HG03571 (cell line): ENCODE results near the gene PDE4B.
"Not testable (repeated sequence)": the region's sequence is repeated elsewhere in the genome, so short reads cannot be mapped to it uniquely, and the experiment has no call there.

Source experiments
- ATAC-seq: cut with Tn5 transposase; IDR thresholded peaks from one replicate; pipeline ENCODE4 v1.9.1; 2021; ENCODE audit not compliant: unreplicated experiment

PDE4B gene

DNA sequence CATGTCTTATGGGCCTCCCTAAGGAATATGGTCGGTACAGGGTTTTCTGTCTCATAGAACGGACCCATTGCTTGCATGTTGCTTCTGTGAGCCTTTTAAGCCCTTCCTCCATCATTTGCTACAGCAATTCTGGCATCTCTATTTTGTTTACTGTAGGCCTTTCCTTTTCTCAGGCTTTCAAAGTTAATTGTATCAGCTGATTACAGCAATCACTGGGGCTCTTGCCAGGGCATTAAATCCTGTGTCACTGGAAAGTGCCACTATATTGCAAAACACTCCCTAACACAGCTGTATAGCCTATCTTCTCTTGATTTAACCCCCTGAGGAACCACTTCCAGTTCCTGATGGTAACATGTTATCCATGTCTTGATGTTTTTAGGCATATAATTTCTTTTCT lies 156.5 kb downstream of the PDE4B start:
- ATAC-seq = no peak

- ATAC-seq = no peak
Observed at GRCh38 chr1:65949933-65950332, 157.2 kb downstream of the PDE4B start.

GRCh38 chr1:65952696-65953095 lies 160.0 kb downstream of the PDE4B start:
- ATAC-seq = no peak

DNA sequence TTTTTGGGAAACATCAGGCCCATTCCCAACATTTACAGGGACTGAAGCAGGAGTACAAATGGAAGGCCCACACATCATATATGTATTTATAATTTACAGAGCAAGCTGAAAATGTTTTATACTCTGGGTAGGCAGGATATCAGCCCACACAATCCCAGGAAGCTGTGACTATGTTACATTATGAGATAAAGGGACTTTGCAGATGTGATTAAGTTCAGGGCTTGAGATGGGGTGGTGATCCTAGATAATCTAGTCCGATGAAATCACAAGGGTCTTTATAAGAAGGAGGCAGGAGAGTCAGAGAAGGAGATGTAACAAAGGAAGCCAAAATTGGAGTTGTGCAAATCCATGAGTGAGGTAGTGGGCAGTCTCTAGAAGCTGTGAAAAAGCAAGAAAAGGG lies 160.5 kb downstream of the PDE4B start:
- ATAC-seq = no peak

DNA sequence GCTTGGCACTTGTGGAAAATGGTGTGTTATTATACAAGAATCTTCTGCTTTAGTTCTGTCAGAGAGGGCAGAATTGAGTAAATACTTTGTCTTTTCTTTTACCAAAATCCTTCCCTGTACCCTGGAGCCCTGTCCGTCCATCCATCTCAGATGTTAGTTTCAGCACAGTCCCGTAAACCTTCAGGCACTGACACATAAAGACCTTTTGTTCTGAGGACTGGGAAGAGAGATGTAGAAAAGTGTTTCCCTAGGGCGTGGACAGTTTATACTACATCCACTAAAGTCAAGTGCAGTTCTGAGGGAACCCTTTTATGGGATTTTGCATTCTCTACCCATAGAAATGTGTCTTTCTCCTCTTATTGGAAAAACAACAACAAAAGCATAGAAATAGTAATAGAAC lies 162.4 kb downstream of the PDE4B start:
- ATAC-seq = no peak

DNA sequence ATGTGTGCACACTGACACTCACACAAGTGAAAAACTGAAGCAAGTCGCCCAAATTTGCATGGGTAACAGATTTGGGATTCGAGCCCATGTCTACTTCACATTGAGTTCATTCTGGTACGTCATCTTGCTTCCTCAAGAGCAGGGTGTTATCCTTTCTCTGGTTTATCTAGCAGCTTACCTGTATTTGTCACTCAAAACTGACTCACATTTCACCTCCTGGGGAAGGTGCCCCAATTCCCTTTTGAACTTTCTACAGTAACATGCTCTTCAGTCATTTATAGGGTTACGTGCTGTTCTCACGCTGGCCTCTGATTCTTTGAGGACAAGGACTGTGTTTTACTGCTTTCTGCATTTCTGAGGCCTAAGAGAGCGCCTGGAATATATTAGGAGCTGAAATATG lies 162.8 kb downstream of the PDE4B start:
- ATAC-seq = no peak

- ATAC-seq = peak; percentile 66
Observed at GRCh38 chr1:65958561-65959350, 166.1 kb downstream of the PDE4B start.

- ATAC-seq = no peak
Observed at GRCh38 chr1:65959896-65960567, 167.3 kb downstream of the PDE4B start.

GRCh38 chr1:65963156-65963888 lies 170.6 kb downstream of the PDE4B start:
- no peak for ATAC-seq

- ATAC-seq = no peak
Observed at GRCh38 chr1:65964123-65964522, 171.4 kb downstream of the PDE4B start.

DNA sequence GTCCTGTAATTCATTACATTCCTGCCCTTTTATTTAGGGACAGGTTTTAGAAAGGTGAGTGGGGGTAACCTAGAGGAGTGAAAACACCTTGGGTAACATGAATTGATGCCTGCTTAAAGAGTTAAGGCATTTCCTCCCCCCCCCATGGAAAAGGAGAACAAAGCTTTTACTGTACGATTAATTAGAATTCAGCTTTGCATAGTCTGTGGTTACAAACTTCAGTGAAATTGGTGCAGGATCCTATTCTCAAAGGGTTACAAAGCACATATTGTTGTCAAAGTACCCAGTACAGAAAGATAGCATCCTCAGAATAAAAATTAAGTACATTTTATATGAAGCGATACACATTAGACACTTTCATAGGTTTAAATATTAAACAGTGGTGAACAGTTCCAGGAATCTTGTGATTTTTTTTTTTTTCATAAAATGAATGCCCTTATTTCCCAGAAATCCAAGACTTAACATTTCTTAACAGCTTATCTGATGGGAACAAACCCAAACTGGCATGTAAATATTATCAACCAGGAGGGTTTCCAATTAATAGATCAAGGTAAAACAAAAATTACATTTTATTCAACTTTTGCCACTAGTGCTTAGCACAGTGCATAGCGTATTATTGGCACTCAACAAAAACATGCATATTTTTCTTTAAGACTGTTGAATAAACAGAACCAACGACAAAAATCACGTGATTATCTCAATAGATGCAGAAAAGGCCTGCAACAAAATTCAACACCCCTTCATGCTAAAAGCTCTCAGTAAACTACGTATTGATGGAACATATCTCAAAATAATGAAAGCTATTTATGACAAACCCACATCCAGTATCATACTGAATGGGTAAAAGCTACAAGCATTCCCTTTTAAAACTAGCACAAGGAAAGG lies 172.7 kb downstream of the PDE4B start:
- ATAC-seq = no peak

DNA sequence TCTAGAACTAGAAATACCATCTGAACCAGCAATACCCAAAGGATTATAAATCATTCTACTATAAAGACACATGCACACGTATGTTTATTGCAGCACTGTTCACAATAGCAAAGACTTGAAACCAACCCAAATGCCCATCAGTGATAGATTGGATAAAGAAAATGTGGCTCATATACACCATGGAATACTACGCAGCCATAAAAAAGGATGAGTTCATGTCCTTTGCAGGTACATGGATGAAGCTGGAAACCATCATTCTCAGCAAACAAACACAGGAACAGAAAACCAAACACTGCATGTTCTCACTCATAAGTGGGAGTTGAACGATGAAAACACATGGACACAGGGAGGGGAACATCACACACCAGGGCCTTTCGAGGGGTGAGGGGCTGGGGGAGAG lies 174.8 kb downstream of the PDE4B start:
- not testable (repeated sequence) for ATAC-seq

DNA sequence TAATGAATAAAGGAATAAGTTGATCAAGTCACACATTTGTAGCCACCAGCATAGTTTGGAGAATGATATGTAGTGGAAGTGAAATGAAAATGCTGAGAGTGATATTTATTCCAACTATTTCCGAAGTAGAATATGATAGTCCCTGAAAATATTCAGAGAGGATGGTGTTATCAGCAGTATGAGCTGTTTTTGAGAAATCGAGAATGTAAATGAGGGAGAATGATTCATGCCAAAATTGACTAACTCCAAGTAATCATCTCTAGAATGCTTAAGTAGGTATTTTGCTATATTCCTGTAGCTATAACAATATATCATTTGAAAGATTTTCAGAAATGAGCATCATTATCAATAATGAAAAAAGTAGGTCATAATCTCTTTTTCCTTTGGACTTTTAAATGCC lies 178.9 kb downstream of the PDE4B start:
- no peak for ATAC-seq

GRCh38 chr1:65975708-65976107 lies 183.0 kb downstream of the PDE4B start:
- no peak for ATAC-seq

DNA sequence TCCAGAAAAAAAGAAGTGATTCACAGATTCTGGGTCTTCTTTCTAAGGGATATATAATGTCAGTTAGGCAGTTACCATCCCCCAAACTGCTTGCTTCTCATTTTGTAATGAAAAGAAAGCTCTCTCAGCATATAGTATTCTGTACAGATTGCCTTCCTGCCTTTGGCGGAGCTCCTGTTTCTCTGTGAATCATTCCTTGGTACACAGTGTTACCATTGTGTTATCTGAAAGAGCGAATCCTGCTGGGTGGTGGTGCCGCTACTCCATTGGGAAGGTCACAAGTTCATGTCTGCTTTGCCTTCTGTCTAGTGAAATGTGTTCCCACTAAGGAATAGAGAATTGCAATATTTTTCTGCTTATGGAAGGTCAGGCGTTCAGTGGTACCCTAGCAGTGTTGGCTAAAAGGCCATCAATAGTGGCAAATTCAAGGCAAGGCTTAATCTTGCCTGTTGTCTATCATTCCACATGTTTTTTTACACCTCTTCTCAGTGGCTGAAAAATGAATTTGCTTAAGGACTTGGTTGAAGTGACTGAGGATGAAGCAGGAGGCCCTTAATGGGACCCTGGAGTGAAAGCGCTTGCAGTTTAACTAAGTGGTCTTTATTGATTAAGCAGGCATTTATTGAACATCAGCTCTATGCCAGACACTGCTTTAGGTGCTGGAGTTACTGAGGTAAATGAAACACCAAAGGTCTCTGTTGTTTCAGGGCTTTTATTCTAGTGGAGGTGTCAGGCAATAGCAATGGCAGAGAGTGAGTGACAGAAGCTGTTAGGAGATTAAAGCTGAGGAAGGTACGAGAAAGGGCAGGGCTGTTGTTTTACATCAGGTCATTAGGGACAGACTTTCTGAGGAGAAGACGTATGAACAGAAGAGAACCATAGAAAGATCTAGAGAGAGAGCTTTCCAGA lies 186.7 kb downstream of the PDE4B start:
- ATAC-seq = no peak

DNA sequence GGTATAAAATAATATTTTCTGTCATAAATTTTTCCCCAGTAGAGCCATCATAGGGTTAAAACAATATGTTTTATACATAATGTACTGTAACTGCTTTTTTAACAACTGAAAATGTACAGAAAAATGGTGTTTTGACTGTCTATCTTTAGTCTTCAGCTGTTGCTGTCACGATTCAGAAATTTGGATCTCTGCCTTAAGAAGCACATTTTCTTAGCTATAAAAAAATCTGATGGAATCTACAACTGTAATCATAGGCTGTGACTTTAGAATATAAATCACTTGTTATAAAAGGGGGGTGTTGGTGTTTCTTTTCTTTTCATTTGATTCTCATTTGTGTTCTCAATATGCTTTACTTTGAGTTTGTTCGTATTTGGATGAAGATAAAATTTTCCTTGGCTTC lies 187.5 kb downstream of the PDE4B start:
- no peak for ATAC-seq

- ATAC-seq = no peak
Observed at GRCh38 chr1:65983500-65983899, 190.8 kb downstream of the PDE4B start.

- no peak for ATAC-seq
Observed at GRCh38 chr1:65985393-65986066, 192.8 kb downstream of the PDE4B start.

DNA sequence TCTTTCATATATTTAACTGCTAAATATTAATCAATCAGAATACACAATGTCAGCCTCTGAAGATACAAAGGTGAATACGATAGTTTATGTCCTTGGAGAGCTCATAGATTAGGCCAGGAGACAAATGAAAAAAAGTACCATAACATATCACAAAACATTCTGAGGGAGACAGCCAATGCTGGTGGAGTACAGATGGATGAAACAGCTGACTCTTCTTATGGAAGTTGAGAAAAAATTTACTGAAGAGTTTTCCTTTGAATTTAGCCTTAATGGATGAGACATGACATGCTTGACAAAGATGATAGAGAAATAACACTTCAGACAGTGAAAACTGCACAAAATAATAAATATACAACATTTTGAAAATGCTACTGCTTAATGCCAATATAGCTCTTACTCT lies 193.5 kb downstream of the PDE4B start:
- ATAC-seq = no peak
